Neural cell (in vitro differentiated cells): ENCODE measurements around the gene PRDM11. TPM values are rescaled to one million over a fixed set of nuclear protein-coding genes. Genes with fewer than 3 reads are reported as not detected.

Experiments used
- H2AFZ ChIP-seq: fragments of 200-600, 300-800 bp; sonication (generic), shearing (Covaris generic); 2 replicates; pipeline ENCODE4 v1.6.0; 2014; ENCODE audit warnings: low read depth, mild to moderate bottlenecking, antibody characterized with exemption, low read length, moderate library complexity
- H3F3A ChIP-seq: fragments of 200-600 bp; shearing (Covaris generic); 2 replicates; pipeline ENCODE4 v1.6.1; 2016; ENCODE audit warnings: mild to moderate bottlenecking, moderate library complexity, mixed read lengths, antibody characterized with exemption, low read length; ENCODE audit not compliant: insufficient read depth, poor library complexity, severe bottlenecking
- H3K27ac ChIP-seq: fragments of 200-600, 300-800 bp; sonication (generic), shearing (Covaris generic); 2 replicates; pipeline ENCODE4 v1.5.1; 2014; ENCODE audit warnings: mild to moderate bottlenecking, low read length, moderate library complexity
- H3K27me3 ChIP-seq: fragments of 300-800, 200-600 bp; sonication (generic), shearing (Covaris generic); 2 replicates; pipeline ENCODE4 v1.6.0; 2014; ENCODE audit warnings: mild to moderate bottlenecking, low read depth, low read length, moderate library complexity; ENCODE audit not compliant: insufficient read depth
- H3K36me3 ChIP-seq: fragments of 300-800, 200-600 bp; sonication (generic), shearing (Covaris generic); 2 replicates; pipeline ENCODE4 v1.5.1; 2014; ENCODE audit warnings: mild to moderate bottlenecking, antibody characterized with exemption, low read length, moderate library complexity; ENCODE audit not compliant: insufficient read depth
- H3K4me2 ChIP-seq: fragments of 300-800, 200-600 bp; sonication (generic), shearing (Covaris generic); 2 replicates; pipeline ENCODE4 v1.6.0; 2014; ENCODE audit warnings: mild to moderate bottlenecking, low read length
- H3K4me3 ChIP-seq: fragments of 300-800, 200-600 bp; sonication (generic), shearing (Covaris generic); 2 replicates; pipeline ENCODE4 v1.5.1; 2014; ENCODE audit warnings: mild to moderate bottlenecking, low read length, moderate library complexity
- H3K79me2 ChIP-seq: fragments of 200-600 bp; shearing (Covaris generic); replicated peaks from 2 replicates; pipeline ENCODE4 v1.6.0; 2014; ENCODE audit warnings: mild to moderate bottlenecking, low read length, moderate library complexity; ENCODE audit not compliant: insufficient read depth
- H3K9ac ChIP-seq: fragments of 300-800, 200-600 bp; sonication (generic), shearing (Covaris generic); 2 replicates; pipeline ENCODE4 v1.6.1; 2016; ENCODE audit warnings: mild to moderate bottlenecking, low read length, mixed read lengths
- H3K9me2 ChIP-seq: fragments of 200-600 bp; shearing (Covaris generic); 2 replicates; pipeline ENCODE4 v1.6.1; 2016; ENCODE audit warnings: mild to moderate bottlenecking, low read length, mixed read lengths; ENCODE audit not compliant: insufficient read depth
- H3K9me3 ChIP-seq: fragments of 200-600, 300-800 bp; sonication (generic), shearing (Covaris generic); 2 replicates; pipeline ENCODE4 v1.6.1; 2016; ENCODE audit warnings: mild to moderate bottlenecking, mixed run types, low read length, moderate library complexity, mixed read lengths
- H4K20me1 ChIP-seq: fragments of 200-600 bp; shearing (Covaris generic); 2 replicates; pipeline ENCODE4 v1.6.1; 2016; ENCODE audit warnings: mild to moderate bottlenecking, mixed run types; ENCODE audit not compliant: insufficient read depth
- CTCF ChIP-seq: fragments of 450-650 bp; IDR thresholded peaks from 2 replicates; pipeline ENCODE4 v1.5.1; 2014; ENCODE audit warnings: antibody characterized with exemption, mild to moderate bottlenecking, moderate library complexity; ENCODE audit not compliant: poor library complexity, severe bottlenecking
- EP300 ChIP-seq: fragments of 450-650 bp; conservative IDR thresholded peaks from 2 replicates; pipeline ENCODE4 v1.6.1; 2014; ENCODE audit warnings: antibody characterized with exemption, mild to moderate bottlenecking, moderate library complexity; ENCODE audit not compliant: poor library complexity, severe bottlenecking
- EZH2 ChIP-seq: fragments of 200-600, 300-800 bp; shearing (Covaris generic), sonication (generic); IDR thresholded peaks from 2 replicates; pipeline ENCODE4 v1.6.1; 2014; ENCODE audit warnings: antibody characterized with exemption, low read length, borderline replicate concordance, mild to moderate bottlenecking; ENCODE audit not compliant: insufficient read depth, poor library complexity, severe bottlenecking
- MXI1 ChIP-seq: fragments of 450-650 bp; conservative IDR thresholded peaks from 2 replicates; pipeline ENCODE4 v1.6.1; 2014; ENCODE audit warnings: antibody characterized with exemption, mild to moderate bottlenecking; ENCODE audit not compliant: poor library complexity, severe bottlenecking
- POLR2AphosphoS5 ChIP-seq: IDR thresholded peaks from 2 replicates; pipeline ENCODE4 v1.6.1; 2012
- RAD21 ChIP-seq: fragments of 450-650 bp; conservative IDR thresholded peaks from 2 replicates; pipeline ENCODE4 v1.6.1; 2014; ENCODE audit warnings: antibody characterized with exemption, mild to moderate bottlenecking, moderate library complexity
- REST ChIP-seq: IDR thresholded peaks from 2 replicates; pipeline ENCODE4 v1.6.1; 2012; ENCODE audit warnings: borderline replicate concordance
- SMC3 ChIP-seq: fragments of 450-650 bp; conservative IDR thresholded peaks from 2 replicates; pipeline ENCODE4 v1.6.1; 2014; ENCODE audit warnings: antibody characterized with exemption, mild to moderate bottlenecking, moderate library complexity; ENCODE audit not compliant: poor library complexity
- TAF1 ChIP-seq: IDR thresholded peaks from 2 replicates; pipeline ENCODE4 v1.6.1; 2012; ENCODE audit warnings: low read depth
- polyA plus RNA-seq: library from polyadenylated mRNA; depleted of rRNA; stranded (reverse); fragments of >200 nt; gene quantifications from 2 replicates; pipeline ENCODE4 v1.2.3, GENCODE V29; 2014

Gene PRDM11
- polyA plus RNA-seq, 1 donor from 2014 or later = 2.0 TPM

GRCh38 chr11:45150943-45151342 lies 4.5 kb downstream of the PRDM11 start:
- no peak overlapping the region for H3K4me3 ChIP-seq
- no peak for TF ChIP-seq MXI1
- no peak for TF ChIP-seq SMC3
- TF ChIP-seq POLR2AphosphoS5 = no peak
- TF ChIP-seq CTCF = no peak
- TF ChIP-seq REST = no peak
- no peak for TF ChIP-seq EZH2
- H3K79me2 ChIP-seq = peaks cover 39% of the 10 kb centered on the region
- H3F3A ChIP-seq = no peaks in the 10 kb centered on the region
- no peaks in the 10 kb centered on the region for H3K9me2 ChIP-seq
- no peak overlapping the region for H2AFZ ChIP-seq
- no peaks in the 10 kb centered on the region for H3K27me3 ChIP-seq
- H4K20me1 ChIP-seq = no peaks in the 10 kb centered on the region
- no peaks in the 10 kb centered on the region for H3K9me3 ChIP-seq
- H3K27ac ChIP-seq = no peak overlapping the region
- H3K9ac ChIP-seq = no peak overlapping the region
- H3K36me3 ChIP-seq = no peaks in the 10 kb centered on the region
- no peak overlapping the region for H3K4me2 ChIP-seq

GRCh38 chr11:45151362-45151982 lies 5.0 kb downstream of the PRDM11 start:
- no peaks in the 10 kb centered on the region for H3K27me3 ChIP-seq
- no peak overlapping the region for H2AFZ ChIP-seq
- H3K9me3 ChIP-seq = no peaks in the 10 kb centered on the region
- no peaks in the 10 kb centered on the region for H3K36me3 ChIP-seq
- no peaks in the 10 kb centered on the region for H3K9me2 ChIP-seq
- no peak overlapping the region for H3K27ac ChIP-seq
- no peaks in the 10 kb centered on the region for H4K20me1 ChIP-seq
- no peak overlapping the region for H3K9ac ChIP-seq
- peaks cover 39% of the 10 kb centered on the region for H3K79me2 ChIP-seq
- H3K4me3 ChIP-seq = no peak overlapping the region
- TF ChIP-seq RAD21 (no peak), CTCF (no peak), POLR2AphosphoS5 (no peak), EZH2 (no peak), REST (no peak), MXI1 (no peak), SMC3 (no peak), TAF1 (no peak), EP300 (no peak)
- no peaks in the 10 kb centered on the region for H3F3A ChIP-seq
- H3K4me2 ChIP-seq = no peak overlapping the region
